HG03139 (cell line): ENCODE results near the gene AP3S1.
"Not testable (repeated sequence)": the region's sequence is repeated elsewhere in the genome, so short reads cannot be mapped to it uniquely, and the experiment has no call there.

Source experiments
- ATAC-seq: cut with Tn5 transposase; IDR thresholded peaks from one replicate; pipeline ENCODE4 v1.9.1; 2021; ENCODE audit not compliant: unreplicated experiment

Gene AP3S1

GRCh38 chr5:115869256-115869795 lies 27.6 kb downstream of the AP3S1 start:
- ATAC-seq = no peak

- no peak for ATAC-seq
These were observed 30.7 kb downstream of the AP3S1 start for GRCh38 chr5:115872447-115872846.

GRCh38 chr5:115873392-115873791 lies 31.7 kb downstream of the AP3S1 start:
- no peak for ATAC-seq

GRCh38 chr5:115875447-115875846 lies 33.7 kb downstream of the AP3S1 start:
- ATAC-seq = no peak

GRCh38 chr5:115877342-115877741 lies 35.6 kb downstream of the AP3S1 start:
- ATAC-seq = not testable (repeated sequence)

GRCh38 chr5:115882434-115882833 lies 40.7 kb downstream of the AP3S1 start:
- ATAC-seq = not testable (repeated sequence)

GRCh38 chr5:115884704-115885103 lies 43.0 kb downstream of the AP3S1 start:
- ATAC-seq = no peak

- not testable (repeated sequence) for ATAC-seq
These were observed 43.5 kb downstream of the AP3S1 start for GRCh38 chr5:115885208-115885607.

- no peak for ATAC-seq
These were observed 46.3 kb downstream of the AP3S1 start for GRCh38 chr5:115888027-115888426.

- no peak for ATAC-seq
These were observed 50.3 kb downstream of the AP3S1 start for GRCh38 chr5:115892021-115892420.

GRCh38 chr5:115894342-115894741 lies 52.6 kb downstream of the AP3S1 start:
- ATAC-seq = no peak

GRCh38 chr5:115895821-115896220 lies 54.1 kb downstream of the AP3S1 start:
- no peak for ATAC-seq

GRCh38 chr5:115898656-115899055 lies 56.9 kb downstream of the AP3S1 start:
- no peak for ATAC-seq

GRCh38 chr5:115907177-115907576 lies 65.4 kb downstream of the AP3S1 start:
- ATAC-seq = no peak

- not testable (repeated sequence) for ATAC-seq
These were observed 72.1 kb downstream of the AP3S1 start for GRCh38 chr5:115913623-115914400.

GRCh38 chr5:115920171-115920725 lies 78.5 kb downstream of the AP3S1 start:
- no peak for ATAC-seq

GRCh38 chr5:115928578-115929407 lies 87.1 kb downstream of the AP3S1 start:
- ATAC-seq = not testable (repeated sequence)

GRCh38 chr5:115930171-115930570 lies 88.4 kb downstream of the AP3S1 start:
- not testable (repeated sequence) for ATAC-seq

GRCh38 chr5:115930630-115931337 lies 89.0 kb downstream of the AP3S1 start:
- no peak for ATAC-seq

- no peak for ATAC-seq
These were observed 91.3 kb downstream of the AP3S1 start for GRCh38 chr5:115932991-115933390.
